PC-9 (cell line): ENCODE measurements around the gene NKX2-1. TPM values are rescaled to one million over a fixed set of nuclear protein-coding genes. Genes with fewer than 3 reads are reported as not detected.
A peak's percentile ranks its signal among the peaks of the same experiment; 100 is the strongest.
"Not testable (repeated sequence)": the region's sequence is repeated elsewhere in the genome, so short reads cannot be mapped to it uniquely, and the experiment has no call there.

Experiments used
- BruUV-seq: library from RNA; stranded (reverse); fragments of 400-500 nt; replicated peaks from 2 replicates; lab custom pipeline; 2021; lab: Mats Ljungman, UMichigan
- CTCF ChIA-PET: fragments of 300-600 bp; sonication (Branson Sonifier 250); formaldehyde crosslinking; loops from one replicate; lab custom pipeline; 2022; ENCODE audit warnings: antibody characterized with exemption; lab: Charles Lee
- POLR2A ChIA-PET: fragments of 300-600 bp; sonication (Branson Sonifier 250); formaldehyde crosslinking; loops from one replicate; lab custom pipeline; 2022; ENCODE audit warnings: antibody characterized with exemption; ENCODE audit not compliant: unreplicated experiment; lab: Charles Lee
- DNase-seq, 2 experiments: peaks; one replicate each; pipeline versions ENCODE4 v3.0.0 to v3.0.0-alpha.2; 2015 to 2022; ENCODE audit warnings: mixed read lengths in 1 of 2
- H2AFZ ChIP-seq: fragments of 200-600 bp; sonication (generic); 2 replicates; pipeline ENCODE4 v1.8.1; 2017; ENCODE audit warnings: antibody characterized with exemption
- H3F3A ChIP-seq: fragments of 200-600 bp; sonication (generic); 2 replicates; pipeline ENCODE4 v1.8.1; 2017; ENCODE audit warnings: antibody characterized with exemption, mild to moderate bottlenecking, low read depth; ENCODE audit not compliant: insufficient read depth
- H3K27ac ChIP-seq: fragments of 200-600 bp; sonication (generic); 2 replicates; pipeline ENCODE4 v1.6.1; 2016; ENCODE audit warnings: mixed run types
- H3K27me3 ChIP-seq: fragments of 200-600 bp; sonication (generic); 2 replicates; pipeline ENCODE4 v1.6.1; 2016; ENCODE audit warnings: low read depth, mixed run types; ENCODE audit not compliant: insufficient read depth
- H3K36me3 ChIP-seq: fragments of 200-600 bp; sonication (generic); 2 replicates; pipeline ENCODE4 v1.6.1; 2016; ENCODE audit warnings: low read depth, mixed run types
- H3K4me1 ChIP-seq: fragments of 200-600 bp; sonication (generic); replicated peaks from 2 replicates; pipeline ENCODE4 v1.6.1; 2016; ENCODE audit warnings: mixed run types; ENCODE audit not compliant: insufficient read depth
- H3K4me2 ChIP-seq: fragments of 200-600 bp; sonication (generic); 2 replicates; pipeline ENCODE4 v1.6.1; 2017; ENCODE audit warnings: mixed run types
- H3K4me3 ChIP-seq: fragments of 200-600 bp; sonication (generic); 2 replicates; pipeline ENCODE4 v1.6.1; 2016; ENCODE audit warnings: mixed run types
- H3K79me2 ChIP-seq: fragments of 200-600 bp; sonication (generic); 2 replicates; pipeline ENCODE4 v1.6.1; 2017; ENCODE audit warnings: low read depth, mixed run types
- H3K9me2 ChIP-seq: fragments of 200-600 bp; sonication (generic); 2 replicates; pipeline ENCODE4 v1.8.1; 2017; ENCODE audit warnings: mild to moderate bottlenecking; ENCODE audit not compliant: insufficient read depth
- H3K9me3 ChIP-seq: fragments of 200-600 bp; sonication (generic); 2 replicates; pipeline ENCODE4 v1.8.1; 2016; ENCODE audit warnings: low read depth; ENCODE audit not compliant: insufficient read depth
- H4K20me1 ChIP-seq: fragments of 200-600 bp; sonication (generic); 2 replicates; pipeline ENCODE4 v1.8.1; 2017; ENCODE audit not compliant: insufficient read depth
- EZH2 ChIP-seq: fragments of 200-600 bp; sonication (generic); IDR thresholded peaks from 2 replicates; pipeline ENCODE4 v1.8.0; 2017; ENCODE audit warnings: antibody characterized with exemption, low read depth
- intact Hi-C: fragments of 100-400 bp; cut with micrococcal nuclease; formaldehyde crosslinking; loops from one replicate; pipeline ENCODE4 v1.10.0; 2022; ENCODE audit not compliant: unreplicated experiment
- total RNA-seq: library from RNA; stranded (reverse); gene quantifications from 2 replicates; pipeline ENCODE4 v1.2.3, GENCODE V29; 2021
- TF ChIP-seq, protein P1 (sequence below): fragments of 200-600 bp; sonication (generic); conservative IDR thresholded peaks from 2 replicates; pipeline ENCODE4 v1.6.1; 2017; ENCODE audit warnings: mixed run types, antibody characterized with exemption, mild to moderate bottlenecking, moderate library complexity

NKX2-1 gene
- total RNA-seq, 1 experiment from 2014 or later = not detected

- no peaks in the 10 kb centered on the region for H3K27me3 ChIP-seq
- ChIA-PET CTCF (no interaction called here), POLR2A (no interaction called here)
- BruUV-seq = no TSS peak
- no peaks in the 10 kb centered on the region for H3F3A ChIP-seq
- no peaks in the 10 kb centered on the region for H3K9me2 ChIP-seq
- H4K20me1 ChIP-seq = no peaks in the 10 kb centered on the region
- DNase-seq = no peak
- no peak overlapping the region for H3K4me3 ChIP-seq
- intact Hi-C loops = no loop called here
- no peaks in the 10 kb centered on the region for H3K79me2 ChIP-seq
- no peaks in the 10 kb centered on the region for H3K9me3 ChIP-seq
- no peaks in the 10 kb centered on the region for H3K36me3 ChIP-seq
- no peak overlapping the region for H3K27ac ChIP-seq
- H3K4me1 ChIP-seq = no peaks in the 10 kb centered on the region
- TF ChIP-seq, protein P1, sequence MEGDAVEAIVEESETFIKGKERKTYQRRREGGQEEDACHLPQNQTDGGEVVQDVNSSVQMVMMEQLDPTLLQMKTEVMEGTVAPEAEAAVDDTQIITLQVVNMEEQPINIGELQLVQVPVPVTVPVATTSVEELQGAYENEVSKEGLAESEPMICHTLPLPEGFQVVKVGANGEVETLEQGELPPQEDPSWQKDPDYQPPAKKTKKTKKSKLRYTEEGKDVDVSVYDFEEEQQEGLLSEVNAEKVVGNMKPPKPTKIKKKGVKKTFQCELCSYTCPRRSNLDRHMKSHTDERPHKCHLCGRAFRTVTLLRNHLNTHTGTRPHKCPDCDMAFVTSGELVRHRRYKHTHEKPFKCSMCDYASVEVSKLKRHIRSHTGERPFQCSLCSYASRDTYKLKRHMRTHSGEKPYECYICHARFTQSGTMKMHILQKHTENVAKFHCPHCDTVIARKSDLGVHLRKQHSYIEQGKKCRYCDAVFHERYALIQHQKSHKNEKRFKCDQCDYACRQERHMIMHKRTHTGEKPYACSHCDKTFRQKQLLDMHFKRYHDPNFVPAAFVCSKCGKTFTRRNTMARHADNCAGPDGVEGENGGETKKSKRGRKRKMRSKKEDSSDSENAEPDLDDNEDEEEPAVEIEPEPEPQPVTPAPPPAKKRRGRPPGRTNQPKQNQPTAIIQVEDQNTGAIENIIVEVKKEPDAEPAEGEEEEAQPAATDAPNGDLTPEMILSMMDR = no peak
- no peak for TF ChIP-seq EZH2
- H2AFZ ChIP-seq = no peak overlapping the region
- no peak overlapping the region for H3K4me2 ChIP-seq
Observed at GRCh38 chr14:36479344-36479743, 40.7 kb downstream of the NKX2-1 start.

GRCh38 chr14:36478782-36479181 lies 41.2 kb downstream of the NKX2-1 start:
- ChIA-PET CTCF (no interaction called here), POLR2A (interaction anchor here (0.7 kb wide), 1 partner anchor 656 kb away, joined by 3 read pairs; no protein-coding TSS in a partner anchor)
- no peak overlapping the region for H2AFZ ChIP-seq
- H3K4me2 ChIP-seq = no peak overlapping the region
- H3K9me3 ChIP-seq = no peaks in the 10 kb centered on the region
- H3K4me1 ChIP-seq = no peaks in the 10 kb centered on the region
- intact Hi-C loops = no loop called here
- TF ChIP-seq EZH2 = no peak
- TF ChIP-seq, protein P1 = no peak
- DNase-seq = peak; percentile 11 to 43
- H3K36me3 ChIP-seq = no peaks in the 10 kb centered on the region
- H3F3A ChIP-seq = no peaks in the 10 kb centered on the region
- no peaks in the 10 kb centered on the region for H4K20me1 ChIP-seq
- H3K4me3 ChIP-seq = no peak overlapping the region
- H3K9me2 ChIP-seq = no peaks in the 10 kb centered on the region
- no peak overlapping the region for H3K27ac ChIP-seq
- H3K79me2 ChIP-seq = no peaks in the 10 kb centered on the region
- BruUV-seq = no TSS peak
- H3K27me3 ChIP-seq = no peaks in the 10 kb centered on the region

DNA sequence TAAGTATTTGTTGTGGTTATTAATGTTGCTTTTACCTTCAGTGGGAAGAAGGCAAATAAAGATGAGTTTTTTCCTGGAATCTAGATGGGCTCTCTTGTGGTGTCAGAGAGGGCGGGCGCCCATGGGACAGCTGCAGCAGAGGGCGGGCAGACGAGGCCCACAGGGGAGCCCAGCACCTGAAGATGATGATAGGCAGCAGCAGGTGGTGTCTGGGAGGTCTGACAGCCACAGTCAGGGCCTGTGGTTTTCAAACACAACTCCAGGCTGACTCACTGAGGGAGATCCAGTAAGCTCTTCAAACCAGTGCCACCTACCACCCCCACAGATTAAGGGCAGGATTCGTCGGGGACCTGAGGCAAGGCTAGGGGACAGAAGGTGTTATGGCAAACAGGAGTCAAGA lies 42.8 kb downstream of the NKX2-1 start:
- CTCF ChIA-PET = no interaction called here
- no TSS peak for BruUV-seq
- intact Hi-C loops = no loop called here

DNA sequence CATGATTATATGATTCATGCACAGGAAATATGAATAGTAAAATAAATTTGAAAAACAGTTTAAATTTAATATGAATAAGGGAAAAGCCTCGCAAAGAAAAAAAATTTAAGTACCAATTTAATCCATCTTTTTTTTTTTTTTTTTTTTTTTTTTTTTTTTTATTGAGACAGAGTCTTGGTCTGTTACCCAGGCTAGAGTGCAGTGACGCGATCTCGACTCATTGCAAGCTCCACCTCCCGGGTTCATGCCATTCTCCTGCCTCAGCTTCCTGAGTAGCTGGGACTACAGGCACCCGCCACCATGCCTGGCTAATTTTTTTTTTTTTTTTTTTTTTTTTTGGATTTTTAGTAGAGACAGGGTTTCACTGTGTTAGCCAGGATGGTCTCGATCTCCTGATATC lies 44.0 kb downstream of the NKX2-1 start:
- H3K27me3 ChIP-seq, CTCF ChIA-PET, H3K4me2 ChIP-seq, H4K20me1 ChIP-seq, H3K9me3 ChIP-seq, DNase-seq, H3K9me2 ChIP-seq, H3K27ac ChIP-seq, H3K4me3 ChIP-seq, BruUV-seq, H3K36me3 ChIP-seq, H3K4me1 ChIP-seq, H2AFZ ChIP-seq, intact Hi-C loops, H3K79me2 ChIP-seq, POLR2A ChIA-PET, H3F3A ChIP-seq: not testable (repeated sequence)

More for the DNA sequence above, 42.8 kb downstream of the NKX2-1 start:
- H4K20me1 ChIP-seq = no peaks in the 10 kb centered on the region
- no peak for DNase-seq
- TF ChIP-seq EZH2 = no peak
- TF ChIP-seq, protein P1 = no peak
- no peaks in the 10 kb centered on the region for H3K9me2 ChIP-seq
- H2AFZ ChIP-seq = no peak overlapping the region
- H3K36me3 ChIP-seq = no peaks in the 10 kb centered on the region
- no peaks in the 10 kb centered on the region for H3K27me3 ChIP-seq
- no peaks in the 10 kb centered on the region for H3K79me2 ChIP-seq
- no peak overlapping the region for H3K4me3 ChIP-seq
- no peaks in the 10 kb centered on the region for H3F3A ChIP-seq
- no peak overlapping the region for H3K4me2 ChIP-seq
- POLR2A ChIA-PET = no interaction called here
- H3K27ac ChIP-seq = no peak overlapping the region
- H3K9me3 ChIP-seq = no peaks in the 10 kb centered on the region
- no peaks in the 10 kb centered on the region for H3K4me1 ChIP-seq
